HG03064 (cell line): ENCODE measurements around the gene GCFC2.
A peak's percentile ranks its signal among the peaks of the same experiment; 100 is the strongest.

ENCODE experiments used
- ATAC-seq: cut with Tn5 transposase; IDR thresholded peaks from one replicate; pipeline ENCODE4 v1.9.1; 2021; ENCODE audit warnings: low read depth; ENCODE audit not compliant: unreplicated experiment

GCFC2 gene

GRCh38 chr2:75632813-75633212, 77.9 kb downstream of the GCFC2 start:
- ATAC-seq: no peak

- ATAC-seq: no peak
These were observed 78.5 kb downstream of the GCFC2 start for GRCh38 chr2:75632091-75632701.

GRCh38 chr2:75627902-75628504, 82.7 kb downstream of the GCFC2 start:
- ATAC-seq: peak; percentile 74

GRCh38 chr2:75622929-75623328, 87.8 kb downstream of the GCFC2 start:
- ATAC-seq: no peak

GRCh38 chr2:75622500-75622899, 88.2 kb downstream of the GCFC2 start:
- ATAC-seq: no peak

GRCh38 chr2:75621228-75621627, 89.5 kb downstream of the GCFC2 start:
- ATAC-seq: no peak

GRCh38 chr2:75619956-75620740, 90.6 kb downstream of the GCFC2 start:
- no peak for ATAC-seq

GRCh38 chr2:75616933-75617332, 93.8 kb downstream of the GCFC2 start:
- ATAC-seq: no peak

- no peak for ATAC-seq
These were observed 94.3 kb downstream of the GCFC2 start for GRCh38 chr2:75616406-75616805.

- ATAC-seq: no peak
These were observed 96.5 kb downstream of the GCFC2 start for GRCh38 chr2:75614162-75614651.

- ATAC-seq: no peak
These were observed 97.9 kb downstream of the GCFC2 start for GRCh38 chr2:75612862-75613243.
